ENCODE measurements around the gene COL23A1. TPM values are rescaled to one million over a fixed set of nuclear protein-coding genes. Genes with fewer than 3 reads are reported as not detected.

Gene COL23A1
- total RNA-seq, 4 donors from 2014 or later, result 0.44 to 0.65 (median 0.57) TPM; not detected in 1

DNA sequence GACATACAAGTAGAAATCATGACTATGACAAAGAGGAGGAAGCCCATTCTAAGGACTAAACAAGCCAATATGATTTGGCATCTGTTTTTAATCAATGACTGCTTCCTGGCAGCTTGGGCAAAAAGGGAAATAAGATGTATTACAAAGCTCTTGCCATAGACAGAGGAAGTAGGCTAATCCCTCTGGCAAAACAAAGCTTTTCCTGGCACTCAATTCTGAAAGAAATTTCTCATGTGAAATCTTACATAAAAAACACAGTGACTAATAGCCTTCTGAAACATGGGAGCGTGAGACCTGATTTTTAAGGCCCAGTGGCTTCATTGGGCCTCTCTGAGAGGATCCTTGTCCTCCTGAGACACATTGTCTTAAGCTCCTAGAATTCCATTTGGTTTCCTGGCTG lies 93.6 kb downstream of the COL23A1 start:
- TF ChIP-seq, protein P1, sequence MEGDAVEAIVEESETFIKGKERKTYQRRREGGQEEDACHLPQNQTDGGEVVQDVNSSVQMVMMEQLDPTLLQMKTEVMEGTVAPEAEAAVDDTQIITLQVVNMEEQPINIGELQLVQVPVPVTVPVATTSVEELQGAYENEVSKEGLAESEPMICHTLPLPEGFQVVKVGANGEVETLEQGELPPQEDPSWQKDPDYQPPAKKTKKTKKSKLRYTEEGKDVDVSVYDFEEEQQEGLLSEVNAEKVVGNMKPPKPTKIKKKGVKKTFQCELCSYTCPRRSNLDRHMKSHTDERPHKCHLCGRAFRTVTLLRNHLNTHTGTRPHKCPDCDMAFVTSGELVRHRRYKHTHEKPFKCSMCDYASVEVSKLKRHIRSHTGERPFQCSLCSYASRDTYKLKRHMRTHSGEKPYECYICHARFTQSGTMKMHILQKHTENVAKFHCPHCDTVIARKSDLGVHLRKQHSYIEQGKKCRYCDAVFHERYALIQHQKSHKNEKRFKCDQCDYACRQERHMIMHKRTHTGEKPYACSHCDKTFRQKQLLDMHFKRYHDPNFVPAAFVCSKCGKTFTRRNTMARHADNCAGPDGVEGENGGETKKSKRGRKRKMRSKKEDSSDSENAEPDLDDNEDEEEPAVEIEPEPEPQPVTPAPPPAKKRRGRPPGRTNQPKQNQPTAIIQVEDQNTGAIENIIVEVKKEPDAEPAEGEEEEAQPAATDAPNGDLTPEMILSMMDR (IDR thresholded peaks at IDR 0.05; ENCODE audit: low read depth), result no peak

DNA sequence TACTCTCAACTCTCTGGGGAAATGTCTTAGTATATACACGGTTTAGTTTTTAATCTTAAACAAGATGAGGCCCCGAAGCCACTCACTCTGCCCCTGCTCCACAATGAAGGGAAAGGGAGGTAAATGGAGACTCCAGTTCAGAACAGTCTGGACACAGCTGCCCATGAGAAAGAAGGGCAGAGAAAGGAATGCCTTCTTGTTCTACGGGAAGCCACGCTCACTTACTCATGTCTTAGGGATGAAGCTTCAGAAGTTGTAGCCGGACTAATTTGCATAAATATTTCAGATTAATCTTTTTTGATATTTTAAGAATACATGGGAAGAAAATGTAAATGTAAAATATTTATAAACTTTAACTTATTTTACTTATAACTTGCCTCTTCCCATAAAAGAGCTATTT lies 94.0 kb downstream of the COL23A1 start:
- TF ChIP-seq, protein P1 (IDR thresholded peaks at IDR 0.05; ENCODE audit: low read depth), result no peak

DNA sequence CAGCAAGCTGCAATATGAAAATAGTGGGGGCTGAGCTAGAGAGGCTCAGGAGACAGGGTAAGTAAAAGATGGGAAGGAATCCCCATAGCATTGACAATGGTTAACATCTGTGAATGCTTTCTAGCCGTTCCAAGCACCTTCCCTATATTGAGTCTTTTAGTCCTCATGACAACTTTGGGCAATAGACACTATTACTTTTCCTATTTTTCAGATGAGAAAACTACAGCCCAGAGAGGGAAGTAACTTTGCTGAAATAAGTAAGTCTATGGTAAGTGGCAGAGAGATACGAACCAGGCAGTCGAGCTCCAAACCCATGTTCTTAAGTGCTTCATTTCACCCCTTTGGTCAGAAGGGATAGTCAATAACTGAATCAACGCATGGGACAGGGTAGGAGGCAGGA lies 94.5 kb downstream of the COL23A1 start:
- TF ChIP-seq, protein P1 (IDR thresholded peaks at IDR 0.05; ENCODE audit: low read depth), result no peak

DNA sequence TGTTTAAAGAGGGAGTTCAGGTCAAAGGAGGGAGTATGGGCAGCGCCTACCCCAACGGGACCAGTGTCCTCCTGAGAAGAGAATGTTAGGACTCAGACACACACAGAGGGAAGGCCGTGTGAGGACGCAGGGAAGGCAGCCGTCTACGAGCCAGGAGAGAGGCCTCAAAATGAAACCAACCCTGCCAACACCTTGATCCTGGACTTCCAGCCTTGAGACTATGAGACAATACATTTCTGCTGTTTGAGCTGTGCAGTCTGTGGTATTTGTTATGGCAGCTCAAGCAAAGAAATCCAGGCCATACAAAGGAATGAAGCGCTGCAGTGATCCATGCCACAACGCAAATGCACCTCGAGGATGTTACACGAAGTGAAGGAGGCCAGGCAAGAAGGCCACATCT lies 97.9 kb downstream of the COL23A1 start:
- TF ChIP-seq, protein P1 (IDR thresholded peaks at IDR 0.05; ENCODE audit: low read depth), result no peak

DNA sequence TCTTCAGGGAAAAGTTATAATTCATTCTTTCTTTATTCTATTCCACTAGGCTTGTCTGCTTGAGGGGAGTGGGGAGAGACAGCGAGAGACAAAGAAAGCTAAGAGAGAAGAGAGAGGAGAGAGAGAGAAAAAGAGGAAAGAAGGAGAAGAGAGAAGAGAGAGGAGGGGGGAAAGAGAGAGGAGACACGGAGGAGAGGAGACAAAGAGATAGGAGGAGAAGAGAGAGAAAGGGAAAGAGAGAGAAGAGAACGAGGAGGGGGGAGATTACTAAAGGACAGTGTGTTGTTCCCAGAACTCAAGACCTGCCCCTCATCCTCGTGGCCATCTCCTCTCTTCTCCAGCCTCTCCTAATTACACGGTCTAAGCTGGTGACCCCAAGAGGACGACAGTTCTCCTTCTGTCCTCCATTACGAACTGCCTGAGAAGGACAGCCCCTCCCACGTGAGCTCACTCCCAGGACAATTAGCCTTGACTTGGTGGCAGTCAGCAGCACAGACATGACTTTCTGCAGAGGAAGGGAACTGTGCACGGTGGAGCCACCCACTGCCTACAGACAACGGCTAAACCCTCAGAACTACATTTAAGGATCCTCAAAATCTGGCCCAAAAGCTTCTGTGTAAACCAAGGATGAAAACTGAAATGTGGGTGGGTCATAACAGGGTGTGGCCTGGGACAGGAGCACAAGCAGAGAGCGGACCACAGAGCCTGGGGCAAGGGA lies 99.1 kb downstream of the COL23A1 start:
- TF ChIP-seq, protein P1 (IDR thresholded peaks at IDR 0.05; ENCODE audit: low read depth), result no peak

DNA sequence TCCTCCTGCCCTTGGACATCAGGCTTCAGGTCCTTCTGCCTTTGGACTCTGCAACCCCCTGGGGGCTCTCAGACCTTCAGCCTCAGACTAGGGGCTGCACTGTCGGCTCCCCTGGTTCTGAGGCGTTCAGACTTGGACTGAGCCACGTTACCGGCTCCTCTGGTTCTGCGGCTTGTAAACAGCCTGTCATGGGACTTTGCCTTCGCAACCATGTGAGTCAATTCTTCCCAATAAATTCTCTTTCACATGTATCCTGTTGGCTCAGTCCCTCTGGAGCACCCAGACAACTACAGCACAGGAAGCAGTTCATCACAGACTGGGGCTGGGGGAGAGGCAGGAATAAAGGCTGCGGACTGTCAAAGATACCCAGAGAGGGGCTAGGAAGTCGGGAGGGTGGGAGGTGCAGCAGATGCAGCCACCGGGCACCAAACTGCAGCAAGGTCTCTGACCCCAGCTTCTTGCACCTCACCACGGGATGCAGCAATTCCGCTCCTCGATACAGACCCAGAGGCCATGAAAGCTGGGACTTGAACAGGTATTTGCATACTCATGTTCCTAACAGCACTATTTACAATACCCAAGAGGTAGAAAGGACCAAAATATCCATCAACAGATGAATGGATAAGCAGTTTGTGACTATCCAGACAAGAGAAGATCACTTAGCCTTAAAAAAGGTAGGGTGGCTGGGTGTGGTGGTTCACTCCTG lies 100.8 kb downstream of the COL23A1 start:
- TF ChIP-seq, protein P1 (IDR thresholded peaks at IDR 0.05; ENCODE audit: low read depth), result no peak

DNA sequence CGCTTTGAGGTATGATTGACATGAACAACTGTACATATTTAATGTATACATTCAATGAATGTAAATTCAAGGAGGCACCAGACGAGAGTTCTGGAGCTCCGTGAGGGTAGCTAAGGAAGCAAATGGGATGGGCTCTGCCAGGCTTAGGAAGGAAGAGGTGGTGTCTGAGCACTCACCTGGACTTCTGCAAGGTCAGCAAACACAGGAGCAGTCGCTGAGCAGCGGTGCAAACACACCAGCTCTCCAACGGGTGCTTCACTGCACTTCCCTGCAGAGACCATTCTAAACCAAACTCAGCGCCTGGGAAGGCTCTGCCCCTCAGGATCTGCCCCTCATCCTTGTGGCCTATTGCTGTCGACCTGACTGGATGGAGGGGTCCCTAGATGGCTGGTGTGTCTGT lies 101.5 kb downstream of the COL23A1 start:
- TF ChIP-seq, protein P1 (IDR thresholded peaks at IDR 0.05; ENCODE audit: low read depth), result no peak
